GM06990 (cell line): Measurements from ENCODE around the gene C16orf92.
A peak's percentile ranks its signal among the peaks of the same experiment; 100 is the strongest.

ENCODE experiments used
- DNase-seq: peaks from one replicate; pipeline ENCODE4 v3.0.0-alpha.2; 2011; ENCODE audit not compliant: insufficient read length; ENCODE audit errors: extremely low read depth
- H3K27me3 ChIP-seq: replicated peaks from 2 replicates; pipeline ENCODE4 v1.6.0; 2011; ENCODE audit warnings: low read length; ENCODE audit not compliant: control insufficient read depth, insufficient read depth
- H3K36me3 ChIP-seq: 2 replicates; pipeline ENCODE4 v1.5.1; 2011; ENCODE audit warnings: low read length; ENCODE audit not compliant: control insufficient read depth, insufficient read depth
- H3K4me3 ChIP-seq: replicated peaks from 2 replicates; pipeline ENCODE4 v1.5.1; 2011; ENCODE audit warnings: low read depth, mild to moderate bottlenecking, control low read depth, low read length
- TF ChIP-seq, protein P1 (sequence below): IDR thresholded peaks from 2 replicates; pipeline ENCODE4 v1.5.1; 2011; ENCODE audit warnings: low read length, control low read depth, mild to moderate bottlenecking, inconsistent platforms; ENCODE audit not compliant: insufficient read depth, poor library complexity, severe bottlenecking

C16orf92 gene

DNA sequence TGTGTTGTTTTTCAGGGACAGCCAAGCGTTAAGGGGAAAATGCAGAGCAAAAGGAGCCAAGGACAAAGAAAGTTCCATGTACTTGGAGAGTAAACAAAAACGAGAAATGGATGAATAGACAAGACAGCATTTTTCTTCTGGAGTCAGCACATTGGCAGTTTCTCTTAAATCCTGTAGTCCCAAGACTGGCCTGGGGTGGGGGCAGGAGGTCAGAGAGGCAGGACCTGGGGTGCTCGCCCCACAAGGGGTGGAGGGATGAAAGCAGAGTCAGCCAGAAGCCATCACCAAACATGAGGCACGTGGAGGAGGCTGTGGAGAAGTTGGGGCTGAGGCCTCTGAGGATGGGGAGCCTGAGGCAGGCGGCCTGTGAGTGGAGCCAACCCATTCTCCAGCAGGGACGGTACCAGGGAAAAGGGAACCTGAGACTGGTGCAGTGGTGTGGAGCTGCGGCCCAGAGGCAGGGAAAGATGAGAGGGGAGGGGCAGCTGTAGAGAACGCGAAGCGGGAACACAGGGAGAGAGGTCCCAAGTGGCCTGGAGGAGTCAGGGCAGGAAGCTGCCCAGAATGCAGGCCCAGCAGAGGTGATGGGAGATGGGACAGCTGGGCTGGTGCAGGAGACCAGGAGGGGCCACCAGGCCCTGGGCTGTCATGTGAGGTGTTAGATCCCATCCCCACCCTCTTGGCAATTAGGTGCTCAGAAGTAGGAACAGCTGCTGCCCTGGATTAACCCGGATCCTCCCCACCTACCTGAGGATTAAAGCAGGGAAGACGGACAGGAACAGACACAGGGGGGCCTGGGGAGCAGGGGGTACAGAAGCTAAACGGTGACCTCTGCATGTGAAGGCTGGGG is 4.8 kb downstream of the C16orf92 start:
- no peak overlapping the region for H3K4me3 ChIP-seq
- no peaks in the 10 kb centered on the region; the same call in none of the 2 replicates for H3K27me3 ChIP-seq
- no peak for DNase-seq
- TF ChIP-seq, protein P1, sequence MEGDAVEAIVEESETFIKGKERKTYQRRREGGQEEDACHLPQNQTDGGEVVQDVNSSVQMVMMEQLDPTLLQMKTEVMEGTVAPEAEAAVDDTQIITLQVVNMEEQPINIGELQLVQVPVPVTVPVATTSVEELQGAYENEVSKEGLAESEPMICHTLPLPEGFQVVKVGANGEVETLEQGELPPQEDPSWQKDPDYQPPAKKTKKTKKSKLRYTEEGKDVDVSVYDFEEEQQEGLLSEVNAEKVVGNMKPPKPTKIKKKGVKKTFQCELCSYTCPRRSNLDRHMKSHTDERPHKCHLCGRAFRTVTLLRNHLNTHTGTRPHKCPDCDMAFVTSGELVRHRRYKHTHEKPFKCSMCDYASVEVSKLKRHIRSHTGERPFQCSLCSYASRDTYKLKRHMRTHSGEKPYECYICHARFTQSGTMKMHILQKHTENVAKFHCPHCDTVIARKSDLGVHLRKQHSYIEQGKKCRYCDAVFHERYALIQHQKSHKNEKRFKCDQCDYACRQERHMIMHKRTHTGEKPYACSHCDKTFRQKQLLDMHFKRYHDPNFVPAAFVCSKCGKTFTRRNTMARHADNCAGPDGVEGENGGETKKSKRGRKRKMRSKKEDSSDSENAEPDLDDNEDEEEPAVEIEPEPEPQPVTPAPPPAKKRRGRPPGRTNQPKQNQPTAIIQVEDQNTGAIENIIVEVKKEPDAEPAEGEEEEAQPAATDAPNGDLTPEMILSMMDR: no peak
- no peaks in the 10 kb centered on the region for H3K36me3 ChIP-seq

DNA sequence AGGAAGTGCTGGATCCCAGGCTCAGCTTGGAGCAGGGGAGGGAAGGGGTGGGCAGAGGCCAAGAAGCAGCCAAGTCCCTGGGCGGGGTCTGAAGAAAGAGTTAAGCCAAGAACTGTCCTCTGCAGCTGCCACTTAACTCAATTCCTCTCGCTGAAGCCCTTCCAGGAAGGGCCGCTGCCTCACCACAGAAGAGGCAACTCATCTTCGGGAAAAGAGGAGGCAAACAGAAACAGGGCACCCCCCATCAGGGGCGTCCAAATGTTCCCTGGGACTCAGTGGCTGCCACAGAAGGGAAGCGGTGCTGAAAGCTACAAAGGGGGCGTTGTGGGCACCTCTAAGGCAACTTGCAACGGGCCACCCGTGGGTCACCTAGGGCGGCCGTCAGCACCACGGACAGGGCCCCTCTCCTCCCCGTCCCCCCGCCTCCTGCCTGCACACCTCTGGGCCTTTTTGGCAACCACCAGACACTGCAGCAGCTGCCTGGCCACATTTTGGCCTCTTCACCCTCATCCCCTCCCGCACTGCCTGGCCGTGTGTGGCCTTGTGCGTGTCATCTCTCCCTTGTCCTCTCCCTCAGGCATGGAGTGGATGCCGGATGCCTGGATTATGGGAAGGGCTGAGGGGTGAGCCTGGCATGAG is 5.6 kb downstream of the C16orf92 start:
- no peak for DNase-seq
- Histone ChIP-seq H3K36me3 (no peaks in the 10 kb centered on the region), H3K27me3 (no peaks in the 10 kb centered on the region; the same call in none of the 2 replicates), H3K4me3 (no peak overlapping the region)
- TF ChIP-seq, protein P1: no peak

DNA sequence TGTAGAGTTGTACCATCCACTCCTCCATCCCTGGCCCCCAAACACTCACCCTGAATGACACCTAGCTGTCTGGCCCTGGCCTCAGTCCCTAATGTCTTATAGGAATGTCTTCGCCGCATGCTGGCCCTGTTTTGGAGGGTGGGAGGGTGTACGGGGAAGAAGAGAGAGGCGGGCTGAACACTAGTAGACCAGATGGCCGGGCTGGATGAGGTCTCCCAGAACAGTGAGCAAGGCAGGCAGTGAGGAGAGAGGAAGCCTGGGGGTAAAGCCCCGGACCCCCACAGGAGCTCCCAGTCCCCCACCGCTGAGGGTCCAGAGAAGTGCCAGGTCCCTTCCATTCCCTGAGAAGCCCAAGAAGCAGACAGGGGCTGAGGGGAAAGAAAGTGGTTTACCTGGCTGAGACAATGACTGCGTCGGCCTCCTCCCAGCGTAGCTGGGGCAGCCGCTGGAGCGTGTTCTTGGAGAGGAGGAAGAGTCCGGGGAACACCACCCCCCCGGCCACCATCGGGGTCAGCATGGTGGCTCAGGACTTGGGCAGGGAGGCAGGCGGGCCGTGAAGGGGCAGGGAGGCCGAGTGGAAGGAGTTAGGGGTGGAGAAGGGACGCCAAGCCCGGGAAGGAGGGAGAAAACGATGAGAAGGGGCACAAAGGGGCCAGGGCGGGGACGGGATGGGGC is 7.2 kb downstream of the C16orf92 start:
- TF ChIP-seq, protein P1: no peak
- H3K27me3 ChIP-seq: no peaks in the 10 kb centered on the region; the same call in none of the 2 replicates
- H3K4me3 ChIP-seq: no peak overlapping the region
- no peaks in the 10 kb centered on the region for H3K36me3 ChIP-seq
- DNase-seq: no peak

DNA sequence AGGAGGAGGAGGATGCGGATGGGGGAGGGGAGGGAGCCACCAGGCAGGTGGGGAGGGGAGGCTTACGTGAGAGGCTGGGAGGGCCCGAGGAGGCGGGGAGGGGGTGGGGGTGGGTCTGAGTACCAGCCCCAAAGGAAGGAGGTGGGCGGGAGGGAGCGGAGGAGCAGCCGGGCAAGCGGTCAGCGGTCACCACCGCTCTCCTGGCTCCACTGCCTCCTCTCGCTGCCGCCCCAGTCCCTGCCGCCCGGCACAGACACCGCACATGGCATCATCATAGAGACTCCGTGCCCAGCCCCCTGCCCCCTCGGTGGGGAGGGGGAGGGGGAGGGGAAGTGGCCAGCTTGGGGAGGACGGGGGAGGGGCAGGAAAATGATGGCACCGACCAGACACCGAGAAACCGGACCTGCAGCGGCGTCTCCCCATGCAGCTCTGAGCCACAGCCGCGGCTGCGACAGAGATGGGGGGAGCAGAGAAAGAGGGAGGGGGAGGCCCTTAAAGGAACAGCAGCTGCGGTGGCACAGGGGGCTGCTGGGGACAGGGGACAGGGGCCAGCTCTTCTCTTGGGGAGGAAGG is 7.9 kb downstream of the C16orf92 start, which contains the start of gene TLCD3B:
TSS of gene TLCD3B (minus strand) at position 431 of the 573 bp plus-strand sequence. CDS start 744 bp downstream, outside the sequence.
- Histone ChIP-seq H3K27me3 (no peaks in the 10 kb centered on the region; the same call in 1 of the 2 replicates), H3K36me3 (no peaks in the 10 kb centered on the region), H3K4me3 (no peak within 1 kb of the TSS; the same call in 1 of the 2 replicates)
- TF ChIP-seq, protein P1: no peak
- DNase-seq: no peak

DNA sequence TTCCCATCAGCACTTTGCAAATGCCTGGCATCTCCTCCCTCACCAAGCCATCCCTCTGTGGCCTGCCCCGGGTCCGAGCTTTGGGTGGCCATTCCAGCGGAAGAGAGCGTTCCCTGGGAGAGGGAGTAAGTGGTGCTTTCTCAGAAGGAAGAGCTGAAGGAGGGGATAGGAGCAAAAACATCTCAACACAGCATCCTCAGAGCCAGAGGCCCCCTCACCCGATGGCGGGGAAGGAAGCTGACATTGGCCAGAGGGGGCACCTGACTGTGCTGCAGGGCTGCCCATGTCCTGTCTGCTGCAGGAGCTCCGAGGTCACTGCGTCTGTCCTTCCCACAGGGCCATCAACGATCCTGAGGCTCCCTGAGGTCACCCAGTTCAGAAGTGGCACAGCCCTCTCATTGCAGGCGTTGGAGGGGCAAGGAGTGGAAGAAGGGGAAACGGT is 8.5 kb downstream of the C16orf92 start:
- H3K36me3 ChIP-seq: no peaks in the 10 kb centered on the region
- H3K27me3 ChIP-seq: no peaks in the 10 kb centered on the region; the same call in 1 of the 2 replicates
- TF ChIP-seq, protein P1: peak; percentile 2
- H3K4me3 ChIP-seq: no peak overlapping the region
- DNase-seq: no peak
